ENCODE measurements around the gene PPRC1.

PPRC1 gene, protein sequence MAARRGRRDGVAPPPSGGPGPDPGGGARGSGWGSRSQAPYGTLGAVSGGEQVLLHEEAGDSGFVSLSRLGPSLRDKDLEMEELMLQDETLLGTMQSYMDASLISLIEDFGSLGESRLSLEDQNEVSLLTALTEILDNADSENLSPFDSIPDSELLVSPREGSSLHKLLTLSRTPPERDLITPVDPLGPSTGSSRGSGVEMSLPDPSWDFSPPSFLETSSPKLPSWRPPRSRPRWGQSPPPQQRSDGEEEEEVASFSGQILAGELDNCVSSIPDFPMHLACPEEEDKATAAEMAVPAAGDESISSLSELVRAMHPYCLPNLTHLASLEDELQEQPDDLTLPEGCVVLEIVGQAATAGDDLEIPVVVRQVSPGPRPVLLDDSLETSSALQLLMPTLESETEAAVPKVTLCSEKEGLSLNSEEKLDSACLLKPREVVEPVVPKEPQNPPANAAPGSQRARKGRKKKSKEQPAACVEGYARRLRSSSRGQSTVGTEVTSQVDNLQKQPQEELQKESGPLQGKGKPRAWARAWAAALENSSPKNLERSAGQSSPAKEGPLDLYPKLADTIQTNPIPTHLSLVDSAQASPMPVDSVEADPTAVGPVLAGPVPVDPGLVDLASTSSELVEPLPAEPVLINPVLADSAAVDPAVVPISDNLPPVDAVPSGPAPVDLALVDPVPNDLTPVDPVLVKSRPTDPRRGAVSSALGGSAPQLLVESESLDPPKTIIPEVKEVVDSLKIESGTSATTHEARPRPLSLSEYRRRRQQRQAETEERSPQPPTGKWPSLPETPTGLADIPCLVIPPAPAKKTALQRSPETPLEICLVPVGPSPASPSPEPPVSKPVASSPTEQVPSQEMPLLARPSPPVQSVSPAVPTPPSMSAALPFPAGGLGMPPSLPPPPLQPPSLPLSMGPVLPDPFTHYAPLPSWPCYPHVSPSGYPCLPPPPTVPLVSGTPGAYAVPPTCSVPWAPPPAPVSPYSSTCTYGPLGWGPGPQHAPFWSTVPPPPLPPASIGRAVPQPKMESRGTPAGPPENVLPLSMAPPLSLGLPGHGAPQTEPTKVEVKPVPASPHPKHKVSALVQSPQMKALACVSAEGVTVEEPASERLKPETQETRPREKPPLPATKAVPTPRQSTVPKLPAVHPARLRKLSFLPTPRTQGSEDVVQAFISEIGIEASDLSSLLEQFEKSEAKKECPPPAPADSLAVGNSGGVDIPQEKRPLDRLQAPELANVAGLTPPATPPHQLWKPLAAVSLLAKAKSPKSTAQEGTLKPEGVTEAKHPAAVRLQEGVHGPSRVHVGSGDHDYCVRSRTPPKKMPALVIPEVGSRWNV (N-terminal part only)

DNA sequence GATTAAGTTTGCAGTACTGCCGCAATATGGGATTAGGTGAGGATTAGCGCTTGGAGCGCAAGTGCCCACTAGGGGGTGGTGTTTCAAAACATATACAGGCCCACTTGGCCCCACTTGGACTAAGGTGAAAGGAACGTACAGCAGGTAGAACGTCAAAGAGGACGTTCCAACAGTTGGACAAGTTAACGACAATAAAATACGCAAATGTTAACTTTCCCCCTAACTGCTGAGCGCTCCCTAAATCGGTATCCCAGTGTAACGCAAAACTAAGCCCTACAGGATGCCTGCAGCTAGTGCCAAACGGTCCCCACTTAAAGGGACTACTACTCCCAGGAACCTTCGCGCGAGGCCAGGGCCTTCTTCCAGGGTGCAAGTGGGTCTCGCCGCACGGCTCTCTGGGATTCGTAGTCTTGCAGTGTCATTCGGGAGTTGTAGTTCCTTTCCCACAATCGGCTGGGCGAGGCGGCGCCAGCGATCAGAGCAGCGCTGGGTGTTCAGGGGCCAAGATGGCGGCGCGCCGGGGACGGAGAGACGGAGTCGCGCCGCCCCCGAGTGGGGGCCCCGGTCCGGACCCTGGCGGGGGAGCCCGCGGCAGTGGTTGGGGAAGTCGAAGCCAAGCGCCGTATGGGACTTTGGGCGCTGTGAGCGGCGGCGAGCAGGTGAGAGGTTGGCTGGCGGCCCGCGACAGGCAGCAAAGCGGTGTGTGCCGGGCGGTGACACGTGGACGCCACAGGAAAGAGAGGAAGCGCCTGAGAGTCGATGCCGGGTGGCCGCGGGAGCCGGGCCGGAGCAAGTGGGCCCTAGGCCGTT, at the start of gene PPRC1:
Gene PPRC1 (plus strand): TSS at position 478 of the 810 bp plus-strand sequence. CDS start 29 bp downstream, at position 507.
- DNase-seq (ENCODE audit: low spot score): peak; percentile 98
- in situ Hi-C loops (cut with MboI; ENCODE audit: low pct_unique_long_range_greater_than_20kb, low sequenced_read_pairs, unreplicated experiment): no loop called here
- TF ChIP-seq CTCF (IDR thresholded peaks at IDR 0.05; ENCODE audit: extremely low read depth, insufficient read depth, missing control alignments): peak; percentile 88

GRCh38 chr10:102083541-102083940, 49.3 kb upstream of the PPRC1 start:
- no peak for DNase-seq (ENCODE audit: low spot score)
- TF ChIP-seq CTCF (IDR thresholded peaks at IDR 0.05; ENCODE audit: extremely low read depth, insufficient read depth, missing control alignments): no peak
- in situ Hi-C loops (cut with MboI; ENCODE audit: low pct_unique_long_range_greater_than_20kb, low sequenced_read_pairs, unreplicated experiment): no loop called here

- TF ChIP-seq CTCF (IDR thresholded peaks at IDR 0.05; ENCODE audit: extremely low read depth, insufficient read depth, missing control alignments): no peak
- in situ Hi-C loops (cut with MboI; ENCODE audit: low pct_unique_long_range_greater_than_20kb, low sequenced_read_pairs, unreplicated experiment): no loop called here
- DNase-seq (ENCODE audit: low spot score): no peak
Measured at GRCh38 chr10:102085336-102085735, 47.5 kb upstream of the PPRC1 start.

GRCh38 chr10:102086196-102086595, 46.6 kb upstream of the PPRC1 start:
- no peak for TF ChIP-seq CTCF (IDR thresholded peaks at IDR 0.05; ENCODE audit: extremely low read depth, insufficient read depth, missing control alignments)
- no peak for DNase-seq (ENCODE audit: low spot score)
- in situ Hi-C loops (cut with MboI; ENCODE audit: low pct_unique_long_range_greater_than_20kb, low sequenced_read_pairs, unreplicated experiment): no loop called here

- DNase-seq (ENCODE audit: low spot score): no peak
- in situ Hi-C loops (cut with MboI; ENCODE audit: low pct_unique_long_range_greater_than_20kb, low sequenced_read_pairs, unreplicated experiment): no loop called here
- TF ChIP-seq CTCF (IDR thresholded peaks at IDR 0.05; ENCODE audit: extremely low read depth, insufficient read depth, missing control alignments): no peak
Measured at GRCh38 chr10:102090772-102091171, 42.1 kb upstream of the PPRC1 start.
